Neuronal stem cell (in vitro differentiated cells): Measurements from ENCODE around the gene LONRF3.

Source experiments
- DNase-seq: peaks from one replicate; pipeline ENCODE4 v3.0.0-alpha.2; 2013; ENCODE audit warnings: low spot score
- H2AFZ ChIP-seq: one replicate; pipeline ENCODE4 v1.6.1; 2013; ENCODE audit warnings: mild to moderate bottlenecking, low read length, inconsistent platforms
- H2AK5ac ChIP-seq: 2 replicates; pipeline ENCODE4 v1.6.1; 2013; ENCODE audit warnings: low read depth, mild to moderate bottlenecking, inconsistent platforms, low read length, moderate library complexity, mixed read lengths
- H2BK120ac ChIP-seq: 2 replicates; pipeline ENCODE4 v1.6.1; 2013; ENCODE audit warnings: low read depth, mild to moderate bottlenecking, inconsistent platforms, low read length, moderate library complexity, mixed read lengths
- H2BK12ac ChIP-seq: one replicate; pipeline ENCODE4 v1.6.1; 2013; ENCODE audit warnings: low read length, inconsistent platforms
- H2BK15ac ChIP-seq: 2 replicates; pipeline ENCODE4 v1.6.1; 2013; ENCODE audit warnings: mild to moderate bottlenecking, low read length, inconsistent platforms, mixed read lengths
- H2BK5ac ChIP-seq: one replicate; pipeline ENCODE4 v1.6.1; 2013; ENCODE audit warnings: inconsistent platforms, mild to moderate bottlenecking, low read length, moderate library complexity
- H3K14ac ChIP-seq: one replicate; pipeline ENCODE4 v1.6.1; 2013; ENCODE audit warnings: low read length, inconsistent platforms
- H3K18ac ChIP-seq: 2 replicates; pipeline ENCODE4 v1.6.1; 2013; ENCODE audit warnings: low read length, inconsistent platforms
- H3K23ac ChIP-seq: 2 replicates; pipeline ENCODE4 v1.6.1; 2013; ENCODE audit warnings: low read depth, mild to moderate bottlenecking, mixed read lengths, low read length, inconsistent platforms; ENCODE audit not compliant: poor library complexity
- H3K27ac ChIP-seq: replicated peaks from 3 replicates; pipeline ENCODE4 v1.5.1; 2013; ENCODE audit warnings: low read length, inconsistent platforms
- H3K27me3 ChIP-seq, 3 experiments: 2 replicates each; pipeline ENCODE4 v1.6.1; 2013; ENCODE audit warnings: low read length in 3 of 3, mild to moderate bottlenecking in 2 of 3, inconsistent platforms in 1 of 3, low read depth in 1 of 3, mixed read lengths in 1 of 3, moderate library complexity in 1 of 3; ENCODE audit not compliant: control insufficient read depth in 3 of 3, insufficient read depth in 3 of 3
- H3K36me3 ChIP-seq, 2 donors: replicated peaks in 1 of 2; 2 replicates each; pipeline ENCODE4 v1.6.1; 2013; ENCODE audit warnings: low read length in 2 of 2; ENCODE audit not compliant: control insufficient read depth in 2 of 2, insufficient read depth in 2 of 2
- H3K4ac ChIP-seq: 2 replicates; pipeline ENCODE4 v1.6.1; 2013; ENCODE audit warnings: inconsistent platforms, mild to moderate bottlenecking, low read length, moderate library complexity
- H3K4me1 ChIP-seq, 2 donors: 1 replicate in 1 of 2; 2 replicates in 1 of 2; pipeline ENCODE4 v1.6.1; 2013; ENCODE audit warnings: low read length in 2 of 2, low read depth in 1 of 2; ENCODE audit not compliant: control insufficient read depth in 2 of 2, insufficient read depth in 1 of 2
- H3K4me2 ChIP-seq: one replicate; pipeline ENCODE4 v1.6.1; 2013; ENCODE audit warnings: mild to moderate bottlenecking, low read length, inconsistent platforms; ENCODE audit not compliant: insufficient read depth, poor library complexity, severe bottlenecking
- H3K4me3 ChIP-seq, 2 donors: 2 replicates each; pipeline ENCODE4 v1.5.1; 2013; ENCODE audit warnings: low read length in 2 of 2, mild to moderate bottlenecking in 2 of 2, inconsistent platforms in 1 of 2, moderate library complexity in 1 of 2
- H3K79me1 ChIP-seq: one replicate; pipeline ENCODE4 v1.6.1; 2013; ENCODE audit warnings: low read depth, mild to moderate bottlenecking, inconsistent platforms, low read length, moderate library complexity
- H3K9ac ChIP-seq: one replicate; pipeline ENCODE4 v1.6.1; 2013; ENCODE audit warnings: mild to moderate bottlenecking, low read depth, low read length, inconsistent platforms; ENCODE audit not compliant: poor library complexity
- H3K9me3 ChIP-seq, 2 donors: replicated peaks in 1 of 2; 2 replicates each; pipeline versions ENCODE3 to v1.6.1; 2013; ENCODE audit warnings: low read length in 2 of 2, mild to moderate bottlenecking in 2 of 2, inconsistent platforms in 1 of 2, low read depth in 1 of 2, mixed read lengths in 1 of 2, moderate library complexity in 1 of 2; ENCODE audit not compliant: control insufficient read depth in 2 of 2, insufficient read depth in 1 of 2
- H4K8ac ChIP-seq: one replicate; pipeline ENCODE4 v1.6.1; 2013; ENCODE audit warnings: low read depth, mild to moderate bottlenecking, inconsistent platforms, low read length, moderate library complexity
- H4K91ac ChIP-seq: one replicate; pipeline ENCODE4 v1.6.1; 2013; ENCODE audit warnings: low read length, low read depth, mild to moderate bottlenecking, inconsistent platforms; ENCODE audit not compliant: poor library complexity
- WGBS, 2 donors: extraction: QIAGEN DNeasy Blood & Tissue Kit; methylation state at CpG; one replicate each; pipeline ENCODE4 v1.1.7; 2013; ENCODE audit warnings: missing lambda C conversion rate in 2 of 2, mixed read lengths in 1 of 2; ENCODE audit not compliant: insufficient read length in 2 of 2, insufficient replicate concordance in 1 of 2; ENCODE audit errors: extremely low coverage in 2 of 2; 5-methylcytosine and 5-hydroxymethylcytosine counted together

The LONRF3 gene

DNA sequence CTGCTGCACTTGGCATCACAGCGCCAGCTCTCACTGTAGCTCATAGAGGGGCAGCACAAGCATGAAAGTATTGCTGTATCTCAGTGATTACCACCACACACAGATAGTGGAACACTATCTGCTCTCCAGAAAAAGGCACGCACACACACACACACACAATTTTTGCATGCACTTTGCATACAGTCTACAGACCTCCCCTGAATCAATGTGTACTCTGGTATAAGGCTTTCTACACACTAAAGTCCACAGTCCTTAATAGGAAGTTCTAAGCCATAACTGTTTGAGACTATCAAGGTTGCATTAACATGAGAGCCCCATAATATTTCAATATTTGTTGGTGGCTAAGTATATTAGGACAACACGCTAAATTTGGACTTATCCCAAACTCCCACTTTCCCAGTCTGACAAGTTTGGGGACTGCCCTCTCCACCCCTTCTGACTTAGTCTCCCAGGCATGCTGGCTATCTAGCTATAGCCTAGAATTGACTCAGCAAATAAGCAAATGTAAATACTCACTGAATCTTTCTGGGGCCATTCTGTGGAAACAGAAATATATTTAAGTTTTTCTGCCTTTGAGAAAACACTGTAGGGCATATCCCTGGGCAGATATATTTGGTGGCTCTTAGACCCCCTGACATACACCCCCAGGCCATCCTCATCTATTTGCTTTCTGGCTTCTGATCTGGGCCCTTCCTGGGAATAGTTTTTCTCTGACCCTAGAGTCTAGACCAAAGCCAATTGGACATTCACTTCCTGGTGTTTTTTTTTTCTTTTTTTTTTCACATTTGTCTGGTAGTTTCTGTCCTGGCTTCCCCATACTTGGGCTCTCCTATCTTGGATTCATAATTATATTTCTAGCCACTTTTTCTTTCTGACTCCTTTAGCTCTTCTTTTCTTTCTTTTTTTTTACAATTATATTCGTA, 62.0 kb downstream of the LONRF3 start:
- H2AK5ac ChIP-seq: no peak overlapping the region
- peaks cover 0 to 3% of the 10 kb centered on the region in 2 donors for H3K4me1 ChIP-seq
- no peak overlapping the region for H2BK12ac ChIP-seq
- H3K9me3 ChIP-seq: no peaks in the 10 kb centered on the region
- no CpG with 5 or more reads among the region's 4 CpGs for WGBS, 2 donors
- H2BK15ac ChIP-seq: no peak overlapping the region
- no peak overlapping the region for H3K4ac ChIP-seq
- no peak for DNase-seq
- H2BK5ac ChIP-seq: no peak overlapping the region
- no peak overlapping the region for H3K27ac ChIP-seq
- no peak overlapping the region for H3K4me2 ChIP-seq
- no peak overlapping the region for H2BK120ac ChIP-seq
- peaks cover 0 to 5% (median 0%) of the 10 kb centered on the region in 3 experiments for H3K27me3 ChIP-seq
- H3K36me3 ChIP-seq: no peaks in the 10 kb centered on the region
- H3K9ac ChIP-seq: no peak overlapping the region
- no peak overlapping the region for H3K4me3 ChIP-seq
- no peak overlapping the region for H2AFZ ChIP-seq
- H3K79me1 ChIP-seq: no peaks in the 10 kb centered on the region
- no peak overlapping the region for H4K91ac ChIP-seq
- no peak overlapping the region for H4K8ac ChIP-seq
- H3K18ac ChIP-seq: no peak overlapping the region
- no peak overlapping the region for H3K23ac ChIP-seq
- H3K14ac ChIP-seq: no peak overlapping the region

- Histone ChIP-seq H3K79me1 (no peaks in the 10 kb centered on the region), H3K4ac (no peak overlapping the region), H2BK5ac (no peak overlapping the region), H3K9ac (no peak overlapping the region), H4K91ac (no peak overlapping the region), H2AFZ (no peak overlapping the region), H3K27me3 (peaks cover 0 to 5% (median 0%) of the 10 kb centered on the region in 3 experiments), H4K8ac (no peak overlapping the region), H3K18ac (no peak overlapping the region), H3K36me3 (no peaks in the 10 kb centered on the region), H2BK12ac (no peak overlapping the region), H3K9me3 (no peaks in the 10 kb centered on the region), H3K27ac (no peak overlapping the region), H2AK5ac (no peak overlapping the region), H2BK15ac (no peak overlapping the region), H3K23ac (no peak overlapping the region), H3K4me3 (no peak overlapping the region), H3K4me1 (peaks cover 0 to 3% of the 10 kb centered on the region in 2 donors), H3K14ac (no peak overlapping the region), H2BK120ac (no peak overlapping the region), H3K4me2 (no peak overlapping the region)
- DNase-seq: no peak
- no CpG with 5 or more reads among the region's 6 CpGs for WGBS, 2 donors
Observed at GRCh38 chrX:119040432-119040831, 66.0 kb downstream of the LONRF3 start.

- no peak overlapping the region for H3K23ac ChIP-seq
- no peak overlapping the region for H2AK5ac ChIP-seq
- H3K4me2 ChIP-seq: no peak overlapping the region
- H2BK120ac ChIP-seq: no peak overlapping the region
- H2BK5ac ChIP-seq: no peak overlapping the region
- H3K4me1 ChIP-seq: peaks cover 0 to 3% of the 10 kb centered on the region in 2 donors
- no peak overlapping the region for H3K9ac ChIP-seq
- H3K4me3 ChIP-seq: no peak overlapping the region
- H3K4ac ChIP-seq: no peak overlapping the region
- no peak overlapping the region for H2BK15ac ChIP-seq
- H3K27ac ChIP-seq: no peak overlapping the region
- no peak overlapping the region for H2BK12ac ChIP-seq
- H4K8ac ChIP-seq: no peak overlapping the region
- no peak overlapping the region for H4K91ac ChIP-seq
- DNase-seq: no peak
- H3K9me3 ChIP-seq: no peaks in the 10 kb centered on the region
- H3K18ac ChIP-seq: no peak overlapping the region
- no peaks in the 10 kb centered on the region for H3K36me3 ChIP-seq
- no peaks in the 10 kb centered on the region for H3K79me1 ChIP-seq
- H2AFZ ChIP-seq: no peak overlapping the region
- H3K27me3 ChIP-seq: peaks cover 0 to 5% (median 0%) of the 10 kb centered on the region in 3 experiments
- no CpG with 5 or more reads among the region's 4 CpGs for WGBS, 2 donors
- H3K14ac ChIP-seq: no peak overlapping the region
Observed at GRCh38 chrX:119041175-119041574, 66.8 kb downstream of the LONRF3 start.

- Histone ChIP-seq H2BK15ac (no peak overlapping the region), H3K27me3 (peaks cover 0 to 5% (median 0%) of the 10 kb centered on the region in 3 experiments), H3K9me3 (no peaks in the 10 kb centered on the region), H2AFZ (no peak overlapping the region), H3K4me2 (no peak overlapping the region), H3K9ac (no peak overlapping the region), H2BK5ac (no peak overlapping the region), H3K4me3 (no peak overlapping the region), H3K18ac (no peak overlapping the region), H3K23ac (no peak overlapping the region), H2BK12ac (no peak overlapping the region), H4K91ac (no peak overlapping the region), H3K4me1 (peaks cover 0 to 3% of the 10 kb centered on the region in 2 donors), H3K4ac (no peak overlapping the region), H4K8ac (no peak overlapping the region), H3K14ac (no peak overlapping the region), H3K36me3 (no peaks in the 10 kb centered on the region), H3K27ac (no peak overlapping the region), H2AK5ac (no peak overlapping the region), H3K79me1 (no peaks in the 10 kb centered on the region), H2BK120ac (no peak overlapping the region)
- no CpG with 5 or more reads among the region's 3 CpGs for WGBS, 2 donors
- DNase-seq: no peak
Observed at GRCh38 chrX:119042040-119042439, 67.6 kb downstream of the LONRF3 start.
